Neuron (in vitro differentiated cells): ENCODE results near the gene FAM107B.

Source experiments
- H2AFZ ChIP-seq: one replicate; pipeline ENCODE4 v1.6.1; 2013; ENCODE audit warnings: low read depth, mild to moderate bottlenecking, inconsistent platforms, low read length, moderate library complexity
- H3K27me3 ChIP-seq: one replicate; pipeline ENCODE4 v1.6.1; 2013; ENCODE audit warnings: low read length; ENCODE audit not compliant: insufficient read depth
- H3K36me3 ChIP-seq: one replicate; pipeline ENCODE4 v1.6.1; 2013; ENCODE audit warnings: low read length; ENCODE audit not compliant: insufficient read depth
- H3K4me1 ChIP-seq: one replicate; pipeline ENCODE4 v1.6.1; 2013; ENCODE audit warnings: low read length; ENCODE audit not compliant: insufficient read depth
- H3K4me3 ChIP-seq: 2 replicates; pipeline ENCODE4 v1.5.1; 2013; ENCODE audit warnings: mild to moderate bottlenecking, low read length, moderate library complexity
- H3K9me3 ChIP-seq: one replicate; pipeline ENCODE4 v1.6.1; 2013; ENCODE audit warnings: low read length

Gene FAM107B

DNA sequence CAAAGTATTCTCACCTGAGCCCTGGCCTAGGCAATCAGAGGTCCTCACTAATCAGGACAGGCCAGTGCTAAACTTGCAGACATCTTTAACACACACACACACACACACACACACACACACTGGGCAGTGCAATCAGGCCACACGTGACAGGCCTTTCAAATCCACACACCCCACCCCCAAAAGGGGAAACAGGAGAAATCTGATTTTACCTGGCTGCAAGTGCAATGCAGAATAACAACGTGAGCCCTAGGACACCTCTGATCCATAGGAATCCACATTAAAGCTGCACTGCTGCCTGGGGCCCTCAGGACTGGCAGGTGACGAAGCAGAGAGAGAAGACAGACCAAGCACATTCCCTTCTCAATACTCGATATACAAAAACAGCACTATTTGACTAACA, 218.9 kb downstream of the FAM107B start:
- Histone ChIP-seq H3K4me3 (no peak overlapping the region), H2AFZ (no peak overlapping the region), H3K9me3 (peaks cover 5% of the 10 kb centered on the region)

DNA sequence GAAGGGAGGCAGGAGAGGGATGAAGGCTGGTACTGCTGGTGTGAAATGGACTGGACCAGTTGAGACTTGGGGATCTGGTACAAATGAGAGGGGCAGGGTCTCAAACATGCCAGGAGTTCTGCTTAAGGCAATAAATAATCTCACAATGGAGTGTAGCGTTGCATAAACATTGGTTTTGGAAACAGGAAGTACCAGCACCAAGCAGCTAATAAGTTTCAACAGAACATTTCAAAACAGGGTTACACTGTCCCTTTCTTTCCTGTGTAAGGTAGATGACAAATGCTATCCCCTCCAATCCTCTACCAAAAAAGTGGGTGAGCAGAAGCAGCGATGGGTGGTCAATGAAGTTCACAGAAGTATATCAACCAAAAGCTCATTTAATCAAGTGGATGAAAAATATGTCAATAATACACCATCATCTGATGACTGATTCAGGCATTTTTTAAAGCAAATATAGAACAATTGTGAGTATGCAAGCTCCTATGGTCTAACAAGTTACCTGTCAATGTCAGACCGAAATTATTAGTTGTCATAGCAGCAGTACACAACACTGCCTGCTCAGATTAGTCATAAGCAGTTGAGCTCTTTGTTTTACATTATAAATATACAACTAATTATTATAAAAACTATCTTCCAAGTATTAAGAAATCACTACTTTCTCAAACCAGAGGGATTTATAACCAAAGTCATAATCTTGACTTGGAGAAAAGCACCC, 220.0 kb downstream of the FAM107B start:
- peaks cover 14% of the 10 kb centered on the region for H3K4me1 ChIP-seq
- no peaks in the 10 kb centered on the region for H3K36me3 ChIP-seq
- no peak overlapping the region for H3K4me3 ChIP-seq
- H3K27me3 ChIP-seq: no peaks in the 10 kb centered on the region
- no peak overlapping the region for H2AFZ ChIP-seq
- peaks cover 2% of the 10 kb centered on the region for H3K9me3 ChIP-seq

More for the DNA sequence above, 218.9 kb downstream of the FAM107B start:
- Histone ChIP-seq H3K27me3 (no peaks in the 10 kb centered on the region), H3K36me3 (no peaks in the 10 kb centered on the region), H3K4me1 (peaks cover 11% of the 10 kb centered on the region)

DNA sequence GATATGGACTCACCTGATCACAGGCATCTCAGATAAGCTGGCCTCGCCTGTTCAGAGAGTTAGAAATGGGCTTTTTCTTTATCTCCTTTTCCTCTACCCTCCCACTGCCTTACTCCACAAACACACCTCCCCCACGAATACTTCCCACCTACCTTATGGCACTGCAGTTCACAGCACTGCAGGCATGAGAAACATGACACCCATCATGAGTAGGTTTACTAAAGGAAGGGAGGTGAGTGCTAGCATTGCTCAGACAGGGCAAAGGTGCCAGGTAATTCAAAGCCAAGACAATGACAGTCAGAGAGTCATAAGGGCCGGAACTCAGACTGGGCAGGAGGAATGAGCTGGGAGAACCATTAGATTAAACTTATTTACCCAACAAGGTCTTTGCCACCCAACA, 220.6 kb downstream of the FAM107B start:
- no peak overlapping the region for H3K4me3 ChIP-seq
- H3K4me1 ChIP-seq: peaks cover 17% of the 10 kb centered on the region

DNA sequence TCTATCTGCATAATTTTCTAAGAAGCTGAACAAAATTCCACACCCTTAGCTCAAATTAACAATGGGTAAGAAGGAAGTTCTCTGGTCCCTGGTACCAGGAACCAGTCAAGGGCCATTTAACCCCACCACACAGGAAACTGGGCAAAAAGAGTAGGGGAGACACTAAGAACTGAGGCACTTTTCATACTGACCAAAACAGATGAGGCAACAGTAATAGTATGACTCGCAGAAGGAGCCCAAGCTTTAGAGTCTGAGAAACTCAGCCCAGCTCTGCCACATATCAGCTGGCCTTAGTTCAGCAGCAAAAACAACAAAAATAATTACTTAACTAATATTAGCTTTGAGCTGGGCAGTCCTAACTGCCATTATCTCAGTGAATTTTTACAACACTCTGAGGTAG, 221.2 kb downstream of the FAM107B start:
- Histone ChIP-seq H3K4me1 (peaks cover 17% of the 10 kb centered on the region), H3K9me3 (peaks cover 2% of the 10 kb centered on the region), H3K4me3 (no peak overlapping the region), H2AFZ (no peak overlapping the region), H3K27me3 (no peaks in the 10 kb centered on the region), H3K36me3 (no peaks in the 10 kb centered on the region)

More for the DNA sequence above, 220.6 kb downstream of the FAM107B start:
- Histone ChIP-seq H3K9me3 (peaks cover 2% of the 10 kb centered on the region), H3K27me3 (no peaks in the 10 kb centered on the region), H2AFZ (no peak overlapping the region), H3K36me3 (no peaks in the 10 kb centered on the region)

GRCh38 chr10:14552015-14552414, 222.7 kb downstream of the FAM107B start:
- Histone ChIP-seq H2AFZ (no peak overlapping the region), H3K9me3 (peaks cover 2% of the 10 kb centered on the region), H3K4me3 (no peak overlapping the region), H3K4me1 (peaks cover 17% of the 10 kb centered on the region), H3K27me3 (no peaks in the 10 kb centered on the region), H3K36me3 (no peaks in the 10 kb centered on the region)

GRCh38 chr10:14550471-14550981, 224.2 kb downstream of the FAM107B start:
- no peaks in the 10 kb centered on the region for H3K27me3 ChIP-seq
- no peak overlapping the region for H2AFZ ChIP-seq
- H3K4me3 ChIP-seq: no peak overlapping the region
- H3K9me3 ChIP-seq: peaks cover 2% of the 10 kb centered on the region
- no peaks in the 10 kb centered on the region for H3K36me3 ChIP-seq
- H3K4me1 ChIP-seq: peaks cover 6% of the 10 kb centered on the region

GRCh38 chr10:14549496-14549895, 225.2 kb downstream of the FAM107B start:
- peaks cover 6% of the 10 kb centered on the region for H3K4me1 ChIP-seq
- no peak overlapping the region for H2AFZ ChIP-seq
- H3K9me3 ChIP-seq: peaks cover 2% of the 10 kb centered on the region
- no peaks in the 10 kb centered on the region for H3K36me3 ChIP-seq
- H3K4me3 ChIP-seq: no peak overlapping the region
- no peaks in the 10 kb centered on the region for H3K27me3 ChIP-seq

GRCh38 chr10:14548970-14549369, 225.7 kb downstream of the FAM107B start:
- H2AFZ ChIP-seq: no peak overlapping the region
- H3K9me3 ChIP-seq: peaks cover 2% of the 10 kb centered on the region
- no peaks in the 10 kb centered on the region for H3K36me3 ChIP-seq
- no peak overlapping the region for H3K4me3 ChIP-seq
- H3K4me1 ChIP-seq: peaks cover 6% of the 10 kb centered on the region
- no peaks in the 10 kb centered on the region for H3K27me3 ChIP-seq

GRCh38 chr10:14548474-14548873, 226.2 kb downstream of the FAM107B start:
- H3K4me3 ChIP-seq: no peak overlapping the region
- H3K9me3 ChIP-seq: peaks cover 2% of the 10 kb centered on the region
- no peaks in the 10 kb centered on the region for H3K36me3 ChIP-seq
- no peaks in the 10 kb centered on the region for H3K27me3 ChIP-seq
- H3K4me1 ChIP-seq: peaks cover 6% of the 10 kb centered on the region
- no peak overlapping the region for H2AFZ ChIP-seq

GRCh38 chr10:14547816-14548215, 226.9 kb downstream of the FAM107B start:
- peaks cover 2% of the 10 kb centered on the region for H3K9me3 ChIP-seq
- H3K4me1 ChIP-seq: peaks cover 6% of the 10 kb centered on the region
- no peak overlapping the region for H2AFZ ChIP-seq
- H3K4me3 ChIP-seq: no peak overlapping the region
- H3K27me3 ChIP-seq: no peaks in the 10 kb centered on the region
- no peaks in the 10 kb centered on the region for H3K36me3 ChIP-seq

GRCh38 chr10:14545827-14546226, 228.9 kb downstream of the FAM107B start:
- no peaks in the 10 kb centered on the region for H3K36me3 ChIP-seq
- peaks cover 6% of the 10 kb centered on the region for H3K4me1 ChIP-seq
- H3K9me3 ChIP-seq: no peaks in the 10 kb centered on the region
- no peaks in the 10 kb centered on the region for H3K27me3 ChIP-seq
- H3K4me3 ChIP-seq: no peak overlapping the region
- H2AFZ ChIP-seq: no peak overlapping the region

DNA sequence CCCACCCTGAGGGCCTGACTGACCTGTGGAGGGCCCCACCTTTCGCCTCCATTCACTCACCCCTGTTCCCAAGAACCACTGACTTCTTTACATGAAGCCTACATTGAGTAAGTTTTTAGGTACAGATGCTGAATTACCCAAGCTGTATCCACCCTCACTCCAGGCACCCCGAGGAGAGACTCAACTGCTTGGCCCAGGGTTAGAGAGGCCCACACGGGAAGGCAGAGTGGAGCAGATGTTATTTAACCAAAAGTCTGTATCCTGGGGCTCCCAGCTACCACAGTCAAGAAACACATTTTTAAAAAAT, 230.8 kb downstream of the FAM107B start:
- no peaks in the 10 kb centered on the region for H3K9me3 ChIP-seq
- no peak overlapping the region for H3K4me3 ChIP-seq
- no peaks in the 10 kb centered on the region for H3K27me3 ChIP-seq
- peaks cover 2% of the 10 kb centered on the region for H3K36me3 ChIP-seq
- H3K4me1 ChIP-seq: no peaks in the 10 kb centered on the region
- H2AFZ ChIP-seq: no peak overlapping the region

GRCh38 chr10:14543046-14543903, 231.4 kb downstream of the FAM107B start:
- Histone ChIP-seq H2AFZ (no peak overlapping the region), H3K4me3 (no peak overlapping the region), H3K9me3 (no peaks in the 10 kb centered on the region), H3K4me1 (no peaks in the 10 kb centered on the region), H3K27me3 (no peaks in the 10 kb centered on the region), H3K36me3 (peaks cover 2% of the 10 kb centered on the region)
